Neural progenitor cell (in vitro differentiated cells): ENCODE results near the gene ASIC3. TPM values are rescaled to one million over a fixed set of nuclear protein-coding genes. Genes with fewer than 3 reads are reported as not detected.

ENCODE experiments used
- DNase-seq: peaks from one replicate; pipeline ENCODE4 v3.0.0-alpha.2; 2016; ENCODE audit warnings: low spot score
- H2AFZ ChIP-seq: fragments of 200-600 bp; sonication (generic); replicated peaks from 2 replicates; pipeline ENCODE4 v1.6.1; 2016; ENCODE audit warnings: antibody characterized with exemption
- H3F3A ChIP-seq: fragments of 200-600 bp; sonication (generic); 2 replicates; pipeline ENCODE4 v1.6.1; 2016; ENCODE audit warnings: antibody characterized with exemption, low read depth
- H3K27ac ChIP-seq: fragments of 200-600 bp; sonication (generic); 2 replicates; pipeline ENCODE4 v1.5.1; 2016; ENCODE audit warnings: mild to moderate bottlenecking
- H3K27me3 ChIP-seq: fragments of 200-600 bp; sonication (generic); 2 replicates; pipeline ENCODE4 v1.6.1; 2016; ENCODE audit warnings: mild to moderate bottlenecking, moderate library complexity
- H3K36me3 ChIP-seq: fragments of 200-600 bp; sonication (generic); 2 replicates; pipeline ENCODE4 v1.5.1; 2016
- H3K4me1 ChIP-seq: fragments of 200-600 bp; sonication (generic); 2 replicates; pipeline ENCODE4 v1.6.1; 2016; ENCODE audit warnings: mixed run types
- H3K4me2 ChIP-seq: fragments of 200-600 bp; sonication (generic); 2 replicates; pipeline ENCODE4 v1.6.1; 2016
- H3K4me3 ChIP-seq: fragments of 200-600 bp; sonication (generic); 2 replicates; pipeline ENCODE4 v1.5.1; 2016
- H3K79me2 ChIP-seq: fragments of 200-600 bp; sonication (generic); 2 replicates; pipeline ENCODE4 v1.6.1; 2016; ENCODE audit warnings: low read depth
- H3K9ac ChIP-seq: fragments of 200-600 bp; sonication (generic); 2 replicates; pipeline ENCODE4 v1.6.1; 2016
- H3K9me3 ChIP-seq: fragments of 200-600 bp; sonication (generic); 2 replicates; pipeline ENCODE4 v1.5.1; 2016; ENCODE audit warnings: low read depth
- H4K20me1 ChIP-seq: fragments of 200-600 bp; sonication (generic); 2 replicates; pipeline ENCODE4 v1.6.1; 2016; ENCODE audit warnings: low read depth
- H3K27ac Mint-ChIP-seq: 3 replicates; pipeline ENCODE4 v1.8.0; 2021; ENCODE audit warnings: mixed read lengths
- H3K27me3 Mint-ChIP-seq: 2 replicates; pipeline ENCODE4 v1.8.0; 2022; ENCODE audit warnings: low read depth, mild to moderate bottlenecking, inconsistent platforms, moderate library complexity, mixed read lengths; ENCODE audit not compliant: insufficient read depth
- H3K36me3 Mint-ChIP-seq: 3 replicates; pipeline ENCODE4 v1.8.0; 2021; ENCODE audit warnings: mixed read lengths
- H3K4me1 Mint-ChIP-seq: 3 replicates; pipeline ENCODE4 v1.8.0; 2021; ENCODE audit warnings: mixed read lengths
- H3K4me3 Mint-ChIP-seq: 3 replicates; pipeline ENCODE4 v1.8.0; 2021; ENCODE audit warnings: mild to moderate bottlenecking, moderate library complexity, mixed read lengths
- H3K9me3 Mint-ChIP-seq: 3 replicates; pipeline ENCODE4 v1.8.0; 2020; ENCODE audit warnings: mixed read lengths
- EZH2 ChIP-seq: fragments of 200-600 bp; sonication (generic); IDR thresholded peaks from 2 replicates; pipeline ENCODE4 v1.6.1; 2017; ENCODE audit warnings: antibody characterized with exemption, mild to moderate bottlenecking, moderate library complexity
- EZH2phosphoT487 ChIP-seq: fragments of 200-600 bp; sonication (generic); IDR thresholded peaks from 2 replicates; pipeline ENCODE4 v1.6.1; 2017; ENCODE audit warnings: antibody characterized with exemption
- total RNA-seq: library from RNA; depleted of rRNA; stranded (reverse); fragments of >200 nt; gene quantifications from 2 replicates; pipeline ENCODE4 v1.2.3, GENCODE V29; 2015; ENCODE audit warnings: low replicate concordance
- TF ChIP-seq, protein P1 (sequence below): fragments of 200-600 bp; sonication (generic); IDR thresholded peaks from 2 replicates; pipeline ENCODE4 v1.5.1; 2017; ENCODE audit warnings: antibody characterized with exemption, mild to moderate bottlenecking

ASIC3 gene
- total RNA-seq, 1 donor from 2014 or later: not detected

DNA sequence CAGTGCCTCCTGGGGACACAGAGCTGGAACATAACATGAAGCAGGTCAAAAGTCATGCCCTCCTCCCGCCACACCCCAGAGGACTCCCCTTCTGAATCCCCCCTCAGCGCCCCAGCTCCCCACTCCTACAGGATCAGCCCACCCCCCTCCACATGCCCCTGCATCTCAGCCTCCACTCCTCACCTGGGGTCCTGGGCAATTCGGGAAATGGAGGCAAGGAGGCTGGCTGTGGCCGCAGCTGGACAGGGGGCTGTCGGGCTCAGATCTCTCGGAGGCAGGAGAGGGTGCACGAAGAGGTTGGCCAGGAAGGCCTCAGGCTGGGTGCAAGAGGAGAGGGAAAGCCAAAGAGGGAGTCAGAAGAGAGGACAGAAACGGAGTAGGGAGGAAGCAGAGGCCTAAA, 31.8 kb upstream of the ASIC3 start:
- Histone ChIP-seq H3F3A (peaks cover 49% of the 10 kb centered on the region), H3K4me3 (no peak overlapping the region), H3K9ac (no peak overlapping the region), H3K27ac (no peak overlapping the region), H3K4me1 (peaks cover 41% of the 10 kb centered on the region), H3K4me2 (no peak overlapping the region), H3K79me2 (no peaks in the 10 kb centered on the region), H3K27me3 (peaks cover 54% of the 10 kb centered on the region), H2AFZ (no peak overlapping the region), H4K20me1 (no peaks in the 10 kb centered on the region), H3K9me3 (no peaks in the 10 kb centered on the region), H3K36me3 (no peaks in the 10 kb centered on the region)
- H3K9me3 Mint-ChIP-seq: no peaks in the 10 kb centered on the region
- peaks cover 11% of the 10 kb centered on the region for H3K27me3 Mint-ChIP-seq
- peaks cover 10% of the 10 kb centered on the region for H3K36me3 Mint-ChIP-seq
- no peak for DNase-seq
- TF ChIP-seq EZH2: no peak
- TF ChIP-seq, protein P1, sequence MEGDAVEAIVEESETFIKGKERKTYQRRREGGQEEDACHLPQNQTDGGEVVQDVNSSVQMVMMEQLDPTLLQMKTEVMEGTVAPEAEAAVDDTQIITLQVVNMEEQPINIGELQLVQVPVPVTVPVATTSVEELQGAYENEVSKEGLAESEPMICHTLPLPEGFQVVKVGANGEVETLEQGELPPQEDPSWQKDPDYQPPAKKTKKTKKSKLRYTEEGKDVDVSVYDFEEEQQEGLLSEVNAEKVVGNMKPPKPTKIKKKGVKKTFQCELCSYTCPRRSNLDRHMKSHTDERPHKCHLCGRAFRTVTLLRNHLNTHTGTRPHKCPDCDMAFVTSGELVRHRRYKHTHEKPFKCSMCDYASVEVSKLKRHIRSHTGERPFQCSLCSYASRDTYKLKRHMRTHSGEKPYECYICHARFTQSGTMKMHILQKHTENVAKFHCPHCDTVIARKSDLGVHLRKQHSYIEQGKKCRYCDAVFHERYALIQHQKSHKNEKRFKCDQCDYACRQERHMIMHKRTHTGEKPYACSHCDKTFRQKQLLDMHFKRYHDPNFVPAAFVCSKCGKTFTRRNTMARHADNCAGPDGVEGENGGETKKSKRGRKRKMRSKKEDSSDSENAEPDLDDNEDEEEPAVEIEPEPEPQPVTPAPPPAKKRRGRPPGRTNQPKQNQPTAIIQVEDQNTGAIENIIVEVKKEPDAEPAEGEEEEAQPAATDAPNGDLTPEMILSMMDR: no peak
- H3K4me1 Mint-ChIP-seq: peaks cover 65% of the 10 kb centered on the region
- H3K4me3 Mint-ChIP-seq: no peak overlapping the region
- no peak overlapping the region for H3K27ac Mint-ChIP-seq

DNA sequence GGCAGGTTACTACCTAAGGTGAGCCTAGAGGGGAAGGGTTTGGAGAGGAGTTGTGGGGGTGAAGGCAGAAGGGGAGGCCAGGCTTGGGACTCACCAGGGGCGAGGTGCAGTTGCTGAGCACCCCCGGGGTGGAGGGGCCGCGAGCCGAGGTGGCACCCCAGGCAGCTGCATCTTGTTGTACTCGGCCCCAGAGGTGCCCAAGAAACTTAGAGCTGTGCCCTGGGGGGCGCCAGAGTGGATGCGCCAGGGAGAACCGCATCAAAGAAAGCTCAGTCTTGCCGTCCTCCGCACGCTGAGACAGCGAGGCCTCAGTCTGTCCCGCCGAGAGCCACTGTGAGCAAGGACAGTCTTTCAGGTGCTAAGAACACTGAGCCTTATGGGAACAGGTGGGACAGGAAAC, 31.4 kb upstream of the ASIC3 start:
- no peaks in the 10 kb centered on the region for H3K9me3 Mint-ChIP-seq
- no peak overlapping the region for H2AFZ ChIP-seq
- H3K36me3 ChIP-seq: no peaks in the 10 kb centered on the region
- H3K9ac ChIP-seq: no peak overlapping the region
- peaks cover 54% of the 10 kb centered on the region for H3K27me3 ChIP-seq
- no peak overlapping the region for H3K27ac ChIP-seq
- no peak overlapping the region for H3K4me3 ChIP-seq
- peaks cover 65% of the 10 kb centered on the region for H3K4me1 Mint-ChIP-seq
- DNase-seq: no peak
- H3K36me3 Mint-ChIP-seq: peaks cover 10% of the 10 kb centered on the region
- peak overlapping the region; percentile 79 for H3K4me3 Mint-ChIP-seq
- H3K9me3 ChIP-seq: no peaks in the 10 kb centered on the region
- no peak overlapping the region for H3K27ac Mint-ChIP-seq
- H3K27me3 Mint-ChIP-seq: peaks cover 13% of the 10 kb centered on the region
- no peaks in the 10 kb centered on the region for H4K20me1 ChIP-seq
- H3K4me1 ChIP-seq: peaks cover 41% of the 10 kb centered on the region
- no peak for TF ChIP-seq EZH2phosphoT487
- no peak overlapping the region for H3K4me2 ChIP-seq
- peaks cover 47% of the 10 kb centered on the region for H3F3A ChIP-seq
- no peaks in the 10 kb centered on the region for H3K79me2 ChIP-seq

GRCh38 chr7:151017370-151017952, 30.9 kb upstream of the ASIC3 start:
- Histone ChIP-seq H3K27me3 (peaks cover 50% of the 10 kb centered on the region), H3K4me2 (peak overlapping the region; percentile 74), H4K20me1 (no peaks in the 10 kb centered on the region), H2AFZ (no peak overlapping the region), H3K9me3 (no peaks in the 10 kb centered on the region), H3K36me3 (no peaks in the 10 kb centered on the region), H3K79me2 (no peaks in the 10 kb centered on the region), H3F3A (peaks cover 41% of the 10 kb centered on the region), H3K9ac (no peak overlapping the region), H3K4me1 (peaks cover 39% of the 10 kb centered on the region), H3K4me3 (peak overlapping the region; percentile 34), H3K27ac (no peak overlapping the region)
- H3K9me3 Mint-ChIP-seq: no peaks in the 10 kb centered on the region
- H3K4me3 Mint-ChIP-seq: peak overlapping the region; percentile 79
- DNase-seq: no peak
- H3K4me1 Mint-ChIP-seq: peaks cover 60% of the 10 kb centered on the region
- no peak overlapping the region for H3K27ac Mint-ChIP-seq
- H3K27me3 Mint-ChIP-seq: peaks cover 14% of the 10 kb centered on the region
- peaks cover 8% of the 10 kb centered on the region for H3K36me3 Mint-ChIP-seq
- no peak for TF ChIP-seq EZH2
- TF ChIP-seq EZH2phosphoT487: no peak
- TF ChIP-seq, protein P1: no peak

DNA sequence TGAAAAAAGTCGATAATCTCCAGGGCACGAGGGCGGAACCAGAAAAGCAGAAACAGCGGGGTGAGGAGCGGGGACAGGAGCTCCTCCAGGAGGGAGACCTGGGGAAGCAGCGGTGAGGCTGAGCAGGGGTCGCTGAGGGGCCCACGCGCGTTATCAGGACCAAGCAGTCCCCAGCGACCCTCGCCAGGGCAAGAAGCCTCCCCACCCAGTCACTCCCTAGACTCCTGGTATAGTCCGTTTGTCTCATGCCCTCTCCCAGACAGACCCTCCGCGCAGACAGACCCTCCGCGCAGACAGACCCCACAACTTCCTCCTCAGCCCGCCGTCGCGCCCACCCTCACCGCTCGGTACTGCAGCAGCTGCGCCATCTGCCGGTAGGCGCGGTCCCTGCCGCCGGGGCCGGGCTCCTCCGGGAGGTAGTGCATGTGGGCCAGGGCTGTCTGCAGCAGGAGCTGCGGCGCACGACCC, 30.3 kb upstream of the ASIC3 start:
- Histone ChIP-seq H3K36me3 (no peaks in the 10 kb centered on the region), H4K20me1 (no peaks in the 10 kb centered on the region), H3K79me2 (no peaks in the 10 kb centered on the region), H2AFZ (no peak overlapping the region), H3K27me3 (peaks cover 48% of the 10 kb centered on the region), H3K9me3 (no peaks in the 10 kb centered on the region), H3K9ac (no peak overlapping the region), H3K4me2 (peak overlapping the region; percentile 74), H3K4me1 (peaks cover 34% of the 10 kb centered on the region), H3F3A (peaks cover 36% of the 10 kb centered on the region), H3K27ac (no peak overlapping the region), H3K4me3 (peak overlapping the region; percentile 34)
- peak; percentile 90 for DNase-seq
- H3K27me3 Mint-ChIP-seq: peaks cover 16% of the 10 kb centered on the region
- H3K36me3 Mint-ChIP-seq: peaks cover 6% of the 10 kb centered on the region
- no peak for TF ChIP-seq EZH2phosphoT487
- TF ChIP-seq, protein P1: peak; percentile 99
- H3K4me1 Mint-ChIP-seq: peaks cover 57% of the 10 kb centered on the region
- no peaks in the 10 kb centered on the region for H3K9me3 Mint-ChIP-seq
- peak overlapping the region; percentile 91 for H3K27ac Mint-ChIP-seq
- H3K4me3 Mint-ChIP-seq: peak overlapping the region; percentile 79
